GM15510 (cell line): ENCODE results near the gene ADCK1.

Experiments used
- POLR2A ChIP-seq: IDR thresholded peaks from 3 replicates; pipeline ENCODE4 v1.6.1; 2011; ENCODE audit warnings: borderline replicate concordance; ENCODE audit not compliant: insufficient read length; ENCODE audit errors: extremely low read depth

The ADCK1 gene

DNA sequence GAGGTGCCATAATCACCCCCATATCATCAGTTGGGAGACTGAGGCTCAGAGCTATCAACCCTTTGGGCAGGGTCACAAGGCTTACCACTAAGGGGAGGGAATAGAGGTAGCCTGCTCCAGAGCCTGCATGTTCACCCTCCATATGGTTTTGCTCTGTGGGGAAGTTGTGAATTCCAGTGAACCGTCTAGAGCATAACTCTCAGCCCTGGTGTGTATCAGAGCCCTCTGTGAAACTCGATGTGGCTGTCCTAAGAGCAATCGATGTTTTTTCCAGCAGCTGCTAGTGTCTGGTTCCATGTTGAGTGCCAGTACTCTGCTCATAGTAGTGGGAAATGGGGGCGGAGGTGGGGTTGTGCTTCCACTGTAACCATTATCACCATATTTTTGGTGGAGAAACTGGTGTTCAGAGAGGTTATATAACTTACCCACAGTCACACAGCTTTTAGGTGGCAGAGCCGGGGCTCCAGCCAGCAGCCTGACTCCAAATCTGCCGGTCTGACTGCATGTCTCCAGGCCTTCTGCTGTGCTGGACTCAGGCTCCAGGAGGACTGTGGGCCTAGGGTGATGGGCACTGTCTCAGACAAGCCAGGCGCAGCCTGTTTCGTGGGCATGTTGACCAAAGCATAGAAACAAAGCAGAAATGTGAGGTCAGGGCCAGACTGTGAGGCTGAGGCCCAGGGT lies 104.2 kb downstream of the ADCK1 start:
- no peak for TF ChIP-seq POLR2A

DNA sequence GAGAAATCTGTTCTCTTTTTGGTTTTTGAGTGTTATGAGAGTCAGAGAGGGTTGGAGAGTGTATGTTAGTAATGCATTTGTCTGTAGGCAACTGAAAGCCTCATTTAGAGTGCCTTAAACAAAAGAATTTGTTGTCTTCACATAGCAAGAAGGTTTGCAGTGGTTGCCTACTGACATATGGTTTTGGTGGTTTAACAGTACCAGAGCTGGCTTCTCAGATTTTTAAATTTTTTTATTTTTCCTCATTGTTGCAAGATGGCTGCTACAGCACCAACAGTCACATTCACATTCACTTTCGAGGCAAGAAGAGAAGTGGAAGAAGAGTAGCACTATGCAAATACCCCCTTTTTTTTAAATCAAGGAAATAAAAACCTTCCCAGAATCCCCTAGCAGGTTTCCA lies 106.5 kb downstream of the ADCK1 start:
- TF ChIP-seq POLR2A = no peak

DNA sequence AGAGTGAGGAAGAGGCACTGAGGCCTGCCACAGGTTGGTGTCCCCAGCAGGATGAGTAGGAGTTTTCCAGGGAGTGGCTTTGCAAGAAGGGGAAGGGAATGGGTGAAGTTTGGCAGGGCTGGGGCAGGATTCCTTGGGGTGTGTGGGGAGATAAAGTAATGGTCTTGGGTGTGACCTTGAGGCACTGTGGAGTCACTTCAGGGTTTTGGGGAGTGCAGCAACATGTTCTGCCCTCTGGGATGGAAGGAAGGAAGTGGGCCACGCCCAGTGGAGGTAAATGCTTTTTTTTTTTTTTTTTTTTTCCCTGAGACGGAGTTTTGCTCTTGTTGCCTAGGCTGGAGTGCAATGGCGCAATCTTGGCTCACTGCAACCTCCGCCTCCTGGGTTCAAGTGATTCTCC lies 108.9 kb downstream of the ADCK1 start:
- TF ChIP-seq POLR2A = no peak

DNA sequence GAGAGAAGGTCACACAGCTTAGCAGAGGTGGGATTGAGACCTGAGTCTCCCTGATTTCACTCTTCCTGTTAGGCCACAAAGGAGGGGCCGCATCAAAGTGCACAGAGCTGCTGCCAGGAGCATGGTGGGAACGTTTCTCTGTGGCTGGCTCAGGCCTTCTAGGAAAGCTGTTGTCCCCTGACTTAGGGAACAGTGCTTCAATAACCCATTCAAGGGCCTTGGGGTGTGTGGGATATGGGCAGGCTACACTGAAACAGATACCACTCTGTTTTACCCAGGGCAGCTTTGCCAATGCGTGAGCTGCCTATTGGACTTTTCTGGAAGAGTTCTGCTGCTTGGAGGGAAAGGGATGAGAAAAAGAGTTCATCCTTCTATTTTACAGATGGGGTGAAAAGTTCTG lies 110.0 kb downstream of the ADCK1 start:
- TF ChIP-seq POLR2A = no peak

DNA sequence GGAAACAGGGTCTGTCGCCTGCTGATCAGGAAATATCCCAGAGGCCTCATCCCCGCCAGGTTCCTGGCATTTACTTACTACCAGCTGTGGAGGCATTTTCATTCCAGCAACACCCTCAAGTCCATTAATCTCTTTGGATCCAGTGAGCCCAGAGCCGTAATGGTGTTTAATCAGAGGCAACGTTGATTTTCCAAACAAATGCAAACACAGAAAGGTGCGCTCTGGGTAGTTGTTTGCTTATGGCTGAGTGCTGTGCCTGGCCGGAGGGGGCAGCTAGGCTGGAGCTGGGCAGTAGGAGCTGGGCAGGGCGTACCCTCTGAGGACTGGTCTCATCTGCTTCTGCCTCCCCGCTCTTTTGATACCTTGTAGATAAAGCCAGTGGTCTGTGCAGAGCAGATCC lies 110.6 kb downstream of the ADCK1 start:
- no peak for TF ChIP-seq POLR2A

DNA sequence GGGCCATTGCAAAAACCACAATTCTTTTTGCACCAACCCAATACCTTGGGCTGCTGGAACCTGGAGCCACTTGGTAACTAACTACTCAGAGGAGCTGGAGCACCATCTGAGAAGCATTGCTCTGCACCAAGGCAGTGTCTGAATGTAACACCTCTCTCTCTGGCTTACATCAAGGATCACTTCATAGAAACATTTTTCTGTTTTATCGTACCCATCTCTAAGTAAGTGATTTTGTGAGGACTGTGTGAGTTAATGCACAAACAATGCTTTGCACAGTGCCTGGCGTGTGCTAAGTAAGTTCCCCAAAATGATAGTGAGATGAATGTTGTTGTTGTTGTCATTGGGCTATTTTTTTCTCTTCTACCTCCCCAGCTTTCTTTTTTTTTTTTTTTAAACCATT lies 111.4 kb downstream of the ADCK1 start:
- TF ChIP-seq POLR2A = no peak

DNA sequence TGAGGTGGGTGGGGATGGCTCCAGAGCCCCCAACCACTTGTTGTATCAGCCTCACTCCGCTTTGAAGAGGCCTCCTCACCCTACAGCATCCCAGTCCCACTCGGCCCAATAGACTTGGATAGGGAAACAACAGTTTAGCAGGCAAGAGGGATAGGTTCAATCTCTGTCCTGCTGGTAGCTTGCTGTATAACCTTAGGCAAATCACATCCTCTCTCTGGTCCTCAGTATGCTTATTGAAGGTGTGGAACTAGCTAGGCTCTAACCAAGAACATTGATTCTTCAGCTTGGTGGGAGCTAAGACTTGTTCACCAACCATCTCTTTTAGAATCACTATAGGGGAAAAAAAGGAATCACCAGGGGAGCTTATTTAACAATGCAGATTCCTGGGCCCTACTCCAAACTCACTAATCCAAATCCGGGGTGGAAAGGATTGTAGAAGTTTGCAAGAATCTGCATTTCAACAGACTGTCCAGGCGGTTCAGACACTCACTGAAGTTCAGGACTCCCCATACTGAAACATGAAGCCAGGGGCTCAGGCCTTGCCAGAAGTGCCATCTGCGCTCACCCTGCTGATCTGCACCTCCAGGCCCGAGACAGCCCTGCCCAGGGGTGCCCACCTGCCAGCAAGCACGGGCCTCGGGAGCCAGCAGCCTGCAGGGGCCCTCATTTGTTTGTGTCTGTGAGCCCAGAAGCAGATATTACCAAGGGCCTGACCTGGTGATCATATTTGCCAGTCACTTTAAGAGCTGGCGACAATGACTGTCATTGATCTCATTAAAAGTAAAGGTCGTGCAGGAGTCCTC lies 113.0 kb downstream of the ADCK1 start:
- TF ChIP-seq POLR2A = no peak

DNA sequence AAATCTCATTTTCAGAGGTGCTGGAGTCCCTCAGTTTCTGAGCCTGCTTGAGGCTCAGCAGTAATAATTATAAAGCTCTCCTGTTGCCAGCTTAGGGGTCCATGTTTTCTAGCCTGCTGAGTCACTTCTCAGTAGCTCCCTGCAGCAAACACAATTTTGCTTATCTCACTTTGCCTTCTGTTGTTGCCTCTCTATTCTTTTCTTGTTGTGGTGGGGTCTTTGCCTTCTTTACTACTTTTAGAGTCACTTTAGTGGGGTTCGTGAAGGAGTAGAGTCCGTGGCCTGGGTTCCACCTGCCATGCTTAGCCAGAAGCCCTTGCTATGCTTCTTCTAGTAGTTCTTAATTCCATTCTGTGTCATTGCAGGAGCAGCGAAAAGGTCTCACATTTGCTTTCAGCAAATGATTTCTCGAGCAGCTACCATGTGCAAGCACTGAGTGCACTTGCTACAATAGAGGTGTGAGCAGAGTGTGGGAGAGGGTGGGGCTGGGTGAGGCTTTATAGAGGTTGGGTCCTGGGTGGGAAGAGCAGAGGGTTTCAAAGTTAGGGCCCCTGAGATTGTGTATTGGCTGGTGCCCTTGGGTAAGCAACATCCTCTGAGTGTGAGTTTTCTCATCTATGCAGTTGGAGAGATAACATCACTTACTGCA lies 114.3 kb downstream of the ADCK1 start:
- no peak for TF ChIP-seq POLR2A

DNA sequence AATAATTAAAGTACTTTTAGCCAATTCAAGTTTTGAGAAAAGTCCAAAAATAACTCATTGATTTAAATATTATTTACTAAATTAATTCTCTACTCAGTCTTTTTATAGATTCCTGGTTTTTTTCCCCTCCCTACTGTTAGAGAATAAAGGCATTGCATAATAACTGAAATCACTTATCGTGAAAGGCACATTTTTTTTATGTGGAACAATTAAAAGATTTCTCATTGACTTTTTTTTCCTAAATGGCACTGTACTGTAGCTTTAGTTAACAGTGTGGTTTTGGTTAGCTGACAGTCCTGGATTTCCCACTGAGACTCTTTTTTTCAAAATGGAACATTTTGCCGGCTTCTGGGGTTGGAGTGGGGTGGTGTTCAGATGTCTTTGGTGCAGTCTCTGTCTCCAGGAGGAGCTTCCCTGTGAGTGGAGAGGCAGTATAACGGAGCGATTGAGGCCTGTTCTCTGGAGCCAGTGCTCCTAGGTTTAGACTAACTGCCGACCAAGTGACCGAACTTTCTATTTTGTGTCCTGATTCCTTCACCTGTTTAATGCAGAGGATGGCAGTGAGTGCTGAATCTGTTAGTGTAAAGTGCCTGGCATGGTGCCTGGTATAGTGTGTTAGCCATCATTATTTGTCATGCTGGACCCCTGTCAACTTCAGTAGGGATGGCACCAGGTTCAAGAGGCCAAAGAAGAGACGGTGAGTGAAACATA lies 117.7 kb downstream of the ADCK1 start:
- TF ChIP-seq POLR2A = no peak

DNA sequence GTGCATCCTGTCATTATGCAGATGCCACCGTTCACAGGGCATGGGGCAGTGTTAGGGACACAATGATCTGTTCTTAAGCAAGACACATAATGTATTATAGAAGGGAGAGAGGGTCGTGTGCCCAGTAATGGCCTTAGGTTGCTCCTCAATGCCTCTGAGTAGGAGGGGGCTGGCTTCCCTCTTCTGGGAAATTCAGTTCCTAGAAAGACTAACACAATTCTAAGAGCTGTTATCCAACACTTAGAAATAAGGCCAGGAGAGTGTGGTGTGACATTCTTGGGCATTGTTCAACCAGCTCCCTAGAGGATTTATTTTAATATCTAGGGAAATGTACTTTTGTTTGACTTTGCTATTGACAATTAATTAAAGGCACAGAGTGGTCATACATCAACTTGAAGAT lies 118.5 kb downstream of the ADCK1 start:
- TF ChIP-seq POLR2A = no peak

DNA sequence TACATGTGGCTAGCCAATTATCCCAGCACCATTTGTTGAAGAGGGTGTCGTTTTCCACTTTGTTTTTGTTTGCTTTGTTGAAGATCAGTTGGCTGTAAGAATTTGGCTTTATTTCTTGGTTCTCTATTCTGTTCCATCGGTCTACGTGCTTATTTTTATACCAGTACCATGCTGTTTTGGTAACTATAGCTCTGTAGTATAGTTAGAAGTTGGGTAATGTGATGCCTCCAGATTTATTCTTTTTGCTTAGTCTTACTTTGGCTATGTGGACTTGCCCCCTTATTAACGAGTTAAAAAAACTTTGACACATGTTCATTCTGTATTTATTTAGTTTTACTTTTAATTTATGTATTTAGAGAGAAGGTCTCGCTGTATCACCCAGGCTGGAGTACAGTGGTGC lies 120.4 kb downstream of the ADCK1 start:
- TF ChIP-seq POLR2A = no peak

DNA sequence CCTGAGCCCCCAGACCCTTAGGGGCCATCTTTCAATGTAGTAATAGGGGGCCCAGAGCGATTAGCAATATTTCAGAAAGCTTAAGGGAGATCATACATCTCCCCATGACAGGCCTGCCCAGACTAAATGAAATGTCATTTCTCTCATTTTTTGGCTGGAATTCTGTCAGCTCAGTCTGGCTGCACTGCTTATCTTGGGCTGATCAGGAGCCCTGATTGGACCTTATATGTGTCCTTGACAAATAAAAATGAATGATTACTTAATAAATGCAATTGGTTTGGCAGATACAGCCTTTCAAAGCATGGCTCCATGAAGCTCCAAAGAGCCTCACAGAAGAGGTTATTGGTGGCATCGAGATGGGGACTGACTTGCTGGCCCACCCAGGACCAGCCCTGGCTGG lies 121.9 kb downstream of the ADCK1 start:
- TF ChIP-seq POLR2A = no peak

DNA sequence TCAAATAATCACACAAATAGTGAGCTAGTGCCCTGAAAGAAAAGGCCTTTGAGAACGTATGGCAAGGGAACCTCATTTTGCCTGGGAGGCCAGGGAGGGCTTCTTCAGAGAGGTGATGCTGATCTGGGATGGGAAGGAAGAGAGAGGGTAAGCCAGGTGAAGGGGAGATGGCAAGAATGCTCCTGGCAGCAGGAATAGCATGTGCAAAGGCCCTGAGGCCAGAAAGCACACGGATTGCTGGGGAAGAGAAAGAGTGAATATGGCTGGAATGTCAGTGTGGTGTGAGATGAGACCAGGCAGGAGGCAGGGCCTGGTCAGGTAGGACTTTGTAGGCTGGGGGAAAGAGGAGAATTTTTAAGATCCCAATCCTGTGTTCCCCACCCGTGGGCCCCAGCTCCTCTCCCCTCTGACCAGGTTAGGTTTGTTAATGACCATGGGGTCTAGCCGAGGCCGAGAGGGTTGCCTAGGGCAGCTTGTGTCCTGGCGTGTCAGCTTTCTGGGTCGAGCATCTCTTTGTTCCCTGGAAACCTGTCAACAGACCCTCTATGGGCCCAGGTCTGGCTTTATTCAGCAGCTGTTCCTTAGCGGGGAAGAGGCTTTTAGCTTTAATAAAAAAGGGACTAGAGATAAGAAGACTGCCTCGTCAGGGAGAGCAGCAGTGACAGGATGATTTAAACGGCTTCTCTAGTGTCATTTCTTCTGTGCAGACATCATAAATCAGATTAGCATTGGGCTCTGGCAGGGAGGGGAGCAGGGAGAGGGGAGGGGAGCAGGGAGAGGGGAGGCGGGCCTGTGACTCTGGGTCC lies 123.4 kb downstream of the ADCK1 start:
- no peak for TF ChIP-seq POLR2A

DNA sequence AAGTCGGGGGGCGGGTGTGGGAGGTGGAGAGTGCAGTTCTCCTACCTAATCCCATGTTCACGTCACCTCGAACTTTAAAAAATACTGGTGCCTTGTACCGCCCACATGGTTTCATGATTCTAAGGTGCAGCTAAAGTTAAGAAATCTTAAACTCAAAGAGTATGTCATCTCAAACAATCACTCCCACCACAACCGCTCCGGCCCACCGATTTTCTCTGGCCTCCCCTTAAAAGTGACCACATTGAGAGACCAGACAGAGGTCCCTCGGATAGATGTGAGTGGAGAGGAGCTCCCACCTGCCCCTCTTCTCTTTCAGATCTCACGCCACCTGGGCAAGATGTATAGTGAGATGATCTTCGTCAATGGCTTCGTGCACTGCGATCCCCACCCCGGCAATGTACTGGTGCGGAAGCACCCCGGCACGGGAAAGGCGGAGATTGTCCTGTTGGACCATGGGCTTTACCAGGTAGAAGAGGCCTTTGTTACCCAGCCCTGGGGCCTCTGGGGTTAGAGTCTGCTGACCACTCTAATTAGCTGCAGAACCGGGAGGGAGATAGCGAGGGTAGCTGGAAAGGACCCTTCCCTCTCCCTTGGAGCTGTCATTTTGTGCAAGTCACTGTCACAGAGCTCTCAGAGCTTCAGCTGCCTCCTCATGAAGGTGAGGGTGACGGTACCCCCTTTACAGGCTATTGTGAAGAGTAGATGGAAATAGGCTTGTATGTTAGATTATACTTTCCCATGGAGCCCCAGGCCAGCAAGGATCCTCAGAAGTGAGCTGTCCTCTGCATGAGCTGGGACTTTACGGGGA lies 124.4 kb downstream of the ADCK1 start:
- no peak for TF ChIP-seq POLR2A

DNA sequence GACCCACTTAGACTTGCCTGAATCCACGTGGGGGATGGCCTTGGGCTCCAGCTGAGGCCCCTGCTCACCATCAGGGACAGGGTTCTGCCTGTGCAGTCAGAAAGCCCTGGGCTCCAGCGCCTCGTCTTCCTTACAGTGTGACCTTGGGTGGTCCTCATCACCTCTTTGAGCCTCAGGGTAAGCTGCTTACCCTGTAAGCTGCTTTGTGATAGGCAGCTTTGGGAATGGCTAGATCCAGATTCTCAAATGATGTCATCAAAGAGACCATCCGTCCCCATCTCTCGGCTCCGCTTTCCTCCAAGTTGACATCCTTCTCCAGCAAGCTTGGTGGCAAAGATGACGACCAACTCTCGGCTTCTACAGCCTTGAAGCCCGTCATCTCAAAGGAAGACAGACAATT lies 127.0 kb downstream of the ADCK1 start:
- no peak for TF ChIP-seq POLR2A

DNA sequence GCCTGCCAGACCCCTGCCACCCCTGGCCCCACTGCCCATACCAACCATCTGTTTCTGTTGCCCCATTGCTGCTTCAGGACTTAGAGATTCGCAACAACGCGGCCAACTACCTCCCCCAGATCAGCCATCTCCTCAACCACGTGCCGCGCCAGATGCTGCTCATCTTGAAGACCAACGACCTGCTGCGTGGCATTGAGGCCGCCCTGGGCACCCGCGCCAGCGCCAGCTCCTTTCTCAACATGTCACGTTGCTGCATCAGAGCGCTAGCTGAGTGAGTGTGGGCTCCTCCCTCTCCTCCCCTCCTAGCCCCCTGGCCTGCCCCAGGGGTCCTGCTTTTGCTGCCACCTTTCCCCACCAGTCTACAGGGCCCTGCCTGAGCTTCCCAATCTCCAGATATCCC lies 131.5 kb downstream of the ADCK1 start:
- TF ChIP-seq POLR2A = no peak
